ENCODE data around the gene STYX.

Gene STYX

DNA sequence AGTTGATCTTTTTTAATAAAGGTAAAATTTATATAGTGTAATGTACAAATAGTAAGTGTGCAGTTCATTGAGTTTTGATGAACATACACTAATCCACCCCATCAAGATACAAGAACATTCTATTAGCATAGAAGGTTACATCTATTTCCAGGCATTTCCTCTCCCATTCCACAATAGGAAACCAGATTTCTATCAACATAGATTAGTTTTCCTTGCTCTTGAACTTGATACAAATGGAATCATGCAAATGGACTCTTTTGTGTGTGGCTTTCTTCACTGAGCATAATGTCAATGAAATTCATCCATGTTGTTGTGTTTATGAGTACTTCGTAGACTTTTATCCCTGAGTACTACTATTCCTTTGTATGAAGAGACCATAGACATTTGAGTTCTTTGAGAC, 10.8 kb downstream of the STYX start:
- H3K9ac ChIP-seq (ENCODE audit: low read depth, low read length, poor library complexity, severe bottlenecking) = no peak overlapping the region
- H3K79me2 ChIP-seq (ENCODE audit: insufficient read depth, low read length) = peaks cover 31% of the 10 kb centered on the region
- no peaks in the 10 kb centered on the region for H3K27me3 ChIP-seq (ENCODE audit: insufficient read depth, low read length, poor library complexity, severe bottlenecking)
- no peaks in the 10 kb centered on the region for H3F3A ChIP-seq (ENCODE audit: low read depth)
- H3K9me3 ChIP-seq (ENCODE audit: insufficient read depth, low read depth, low read length) = no peaks in the 10 kb centered on the region
- no peak for TF ChIP-seq CTCF (conservative IDR thresholded peaks at IDR 0.05; ENCODE audit: low read length)
- no peak for TF ChIP-seq EZH2phosphoT487 (IDR thresholded peaks at IDR 0.05; ENCODE audit: borderline replicate concordance)
- peaks cover 36% of the 10 kb centered on the region for H3K4me1 ChIP-seq (ENCODE audit: insufficient read depth, low read length, poor library complexity, severe bottlenecking)
- H2AFZ ChIP-seq (ENCODE audit: low read length) = no peak overlapping the region
- no peaks in the 10 kb centered on the region for H3K9me2 ChIP-seq (replicated peaks; ENCODE audit: low read depth, low read length)
- H3K4me2 ChIP-seq (ENCODE audit: low read depth, low read length, poor library complexity, severe bottlenecking) = no peak overlapping the region
- no peaks in the 10 kb centered on the region for H3K36me3 ChIP-seq (ENCODE audit: insufficient read depth, low read length)
- no peak overlapping the region for H3K4me3 ChIP-seq (ENCODE audit: low read length, poor library complexity, severe bottlenecking)
- H4K20me1 ChIP-seq (ENCODE audit: insufficient read depth, low read length, poor library complexity, severe bottlenecking) = no peaks in the 10 kb centered on the region

GRCh38 chr14:52741865-52742264, 11.9 kb downstream of the STYX start:
- TF ChIP-seq CTCF (conservative IDR thresholded peaks at IDR 0.05; ENCODE audit: low read length) (no peak), EZH2phosphoT487 (IDR thresholded peaks at IDR 0.05; ENCODE audit: borderline replicate concordance) (no peak)
- Histone ChIP-seq H3K4me2 (ENCODE audit: low read depth, low read length, poor library complexity, severe bottlenecking) (peak overlapping the region; percentile 61), H3K9me2 (replicated peaks; ENCODE audit: low read depth, low read length) (no peaks in the 10 kb centered on the region), H4K20me1 (ENCODE audit: insufficient read depth, low read length, poor library complexity, severe bottlenecking) (no peaks in the 10 kb centered on the region), H3K4me3 (ENCODE audit: low read length, poor library complexity, severe bottlenecking) (peak overlapping the region; percentile 29), H3K9me3 (ENCODE audit: insufficient read depth, low read depth, low read length) (no peaks in the 10 kb centered on the region), H3K9ac (ENCODE audit: low read depth, low read length, poor library complexity, severe bottlenecking) (peak overlapping the region; percentile 1), H3K79me2 (ENCODE audit: insufficient read depth, low read length) (peaks cover 31% of the 10 kb centered on the region), H3K4me1 (ENCODE audit: insufficient read depth, low read length, poor library complexity, severe bottlenecking) (peaks cover 25% of the 10 kb centered on the region), H2AFZ (ENCODE audit: low read length) (no peak overlapping the region), H3K27me3 (ENCODE audit: insufficient read depth, low read length, poor library complexity, severe bottlenecking) (no peaks in the 10 kb centered on the region), H3F3A (ENCODE audit: low read depth) (no peaks in the 10 kb centered on the region), H3K36me3 (ENCODE audit: insufficient read depth, low read length) (peaks cover 7% of the 10 kb centered on the region; the same call in 1 of the 2 replicates)

- Histone ChIP-seq H4K20me1 (ENCODE audit: insufficient read depth, low read length, poor library complexity, severe bottlenecking) (no peaks in the 10 kb centered on the region), H2AFZ (ENCODE audit: low read length) (no peak overlapping the region), H3K36me3 (ENCODE audit: insufficient read depth, low read length) (peaks cover 42% of the 10 kb centered on the region; the same call in 1 of the 2 replicates), H3K9me3 (ENCODE audit: insufficient read depth, low read depth, low read length) (no peaks in the 10 kb centered on the region), H3K27me3 (ENCODE audit: insufficient read depth, low read length, poor library complexity, severe bottlenecking) (no peaks in the 10 kb centered on the region), H3K4me1 (ENCODE audit: insufficient read depth, low read length, poor library complexity, severe bottlenecking) (no peaks in the 10 kb centered on the region), H3K9me2 (replicated peaks; ENCODE audit: low read depth, low read length) (no peaks in the 10 kb centered on the region), H3F3A (ENCODE audit: low read depth) (no peaks in the 10 kb centered on the region), H3K4me3 (ENCODE audit: low read length, poor library complexity, severe bottlenecking) (no peak overlapping the region), H3K79me2 (ENCODE audit: insufficient read depth, low read length) (peaks cover 2% of the 10 kb centered on the region), H3K9ac (ENCODE audit: low read depth, low read length, poor library complexity, severe bottlenecking) (no peak overlapping the region), H3K4me2 (ENCODE audit: low read depth, low read length, poor library complexity, severe bottlenecking) (no peak overlapping the region)
- TF ChIP-seq CTCF (conservative IDR thresholded peaks at IDR 0.05; ENCODE audit: low read length) = no peak
- TF ChIP-seq EZH2phosphoT487 (IDR thresholded peaks at IDR 0.05; ENCODE audit: borderline replicate concordance) = no peak
Measured at GRCh38 chr14:52748647-52749292, 18.8 kb downstream of the STYX start.
